CD14-positive monocyte (primary cell): ENCODE results near the gene STX18. TPM values are rescaled to one million over a fixed set of nuclear protein-coding genes. Genes with fewer than 3 reads are reported as not detected.

Source experiments
- DNase-seq, 3 donors: peaks; one replicate each; pipeline ENCODE4 v3.0.0-alpha.2; 2011 to 2022
- H2AFZ ChIP-seq: 2 replicates; pipeline ENCODE4 v1.6.0; 2012; ENCODE audit warnings: mild to moderate bottlenecking, low read depth, low read length, inconsistent platforms; ENCODE audit not compliant: insufficient read depth, poor library complexity, severe bottlenecking
- H3K27ac ChIP-seq, 2 donors: 1 replicate in 1 of 2; 2 replicates in 1 of 2; pipeline ENCODE4 v1.5.1; 2012 to 2013; ENCODE audit warnings: low read length in 2 of 2, control low read depth in 1 of 2, inconsistent platforms in 1 of 2, low read depth in 1 of 2, mild to moderate bottlenecking in 1 of 2
- H3K27me3 ChIP-seq, 2 donors: one replicate each; pipeline versions ENCODE4 v1.6.0 to v1.6.1; 2011 to 2013; ENCODE audit warnings: low read length in 2 of 2; ENCODE audit not compliant: control insufficient read depth in 2 of 2, insufficient read depth in 2 of 2
- H3K36me3 ChIP-seq, 2 donors: replicated peaks in 1 of 2; 1 replicate in 1 of 2; 2 replicates in 1 of 2; pipeline versions ENCODE4 v1.5.1 to v1.6.1; 2012 to 2013; ENCODE audit warnings: low read length in 2 of 2, control low read depth in 1 of 2, inconsistent platforms in 1 of 2, mild to moderate bottlenecking in 1 of 2; ENCODE audit not compliant: insufficient read depth in 2 of 2, control insufficient read depth in 1 of 2
- H3K4me1 ChIP-seq, 2 donors: 1 replicate in 1 of 2; 2 replicates in 1 of 2; pipeline versions ENCODE4 v1.5.1 to v1.6.1; 2012 to 2013; ENCODE audit warnings: low read length in 2 of 2, control low read depth in 1 of 2, inconsistent platforms in 1 of 2, mild to moderate bottlenecking in 1 of 2, moderate library complexity in 1 of 2; ENCODE audit not compliant: insufficient read depth in 2 of 2, control insufficient read depth in 1 of 2
- H3K4me2 ChIP-seq: replicated peaks from 2 replicates; pipeline ENCODE3; 2012; ENCODE audit warnings: low read length, moderate library complexity, mild to moderate bottlenecking; ENCODE audit not compliant: poor library complexity, severe bottlenecking; ENCODE audit errors: extremely low read depth
- H3K4me3 ChIP-seq, 3 experiments: fragments of 200-600 bp in 1 of 3; sonication (generic) in 1 of 3; replicated peaks in 1 of 3; 1 replicate in 2 of 3; 2 replicates in 1 of 3; pipeline ENCODE4 v1.5.1; 2011 to 2013; ENCODE audit warnings: low read length in 3 of 3, mild to moderate bottlenecking in 3 of 3, control low read depth in 2 of 3, low read depth in 2 of 3, inconsistent platforms in 1 of 3, moderate library complexity in 1 of 3
- H3K79me2 ChIP-seq: 2 replicates; pipeline ENCODE4 v1.6.0; 2012; ENCODE audit warnings: mild to moderate bottlenecking, control low read depth, inconsistent platforms, low read length, moderate library complexity; ENCODE audit not compliant: insufficient read depth
- H3K9ac ChIP-seq: 2 replicates; pipeline ENCODE4 v1.6.0; 2017; ENCODE audit warnings: low read length, mild to moderate bottlenecking; ENCODE audit not compliant: insufficient read depth, poor library complexity, severe bottlenecking
- H3K9me3 ChIP-seq, 2 donors: replicated peaks in 1 of 2; 1 replicate in 1 of 2; 2 replicates in 1 of 2; pipeline versions ENCODE4 v1.5.1 to v1.6.1; 2012 to 2013; ENCODE audit warnings: low read length in 2 of 2, control low read depth in 1 of 2; ENCODE audit not compliant: control insufficient read depth in 1 of 2, insufficient read depth in 1 of 2
- H4K20me1 ChIP-seq: 2 replicates; pipeline ENCODE4 v1.6.0; 2012; ENCODE audit warnings: mild to moderate bottlenecking, low read length, control low read depth, moderate library complexity; ENCODE audit not compliant: insufficient read depth
- H3K27ac Mint-ChIP-seq, 7 donors: one replicate each; pipeline ENCODE4 v1.8.0; 2020; ENCODE audit warnings: mild to moderate bottlenecking in 7 of 7, mixed read lengths in 7 of 7, moderate library complexity in 6 of 7, inconsistent platforms in 2 of 7
- H3K27me3 Mint-ChIP-seq, 3 donors: one replicate each; pipeline ENCODE4 v1.8.0; 2021 to 2022; ENCODE audit warnings: low read depth in 3 of 3, mild to moderate bottlenecking in 3 of 3, mixed read lengths in 3 of 3, moderate library complexity in 3 of 3, inconsistent platforms in 1 of 3
- H3K36me3 Mint-ChIP-seq, 2 donors: one replicate each; pipeline ENCODE4 v1.8.0; 2020; ENCODE audit warnings: mixed read lengths in 2 of 2, inconsistent platforms in 1 of 2, mild to moderate bottlenecking in 1 of 2
- H3K4me1 Mint-ChIP-seq: one replicate; pipeline ENCODE4 v1.8.0; 2020; ENCODE audit warnings: mild to moderate bottlenecking, mixed read lengths
- H3K4me3 Mint-ChIP-seq, 2 donors: one replicate each; pipeline ENCODE4 v1.8.0; 2020; ENCODE audit warnings: mild to moderate bottlenecking in 2 of 2, mixed read lengths in 2 of 2, moderate library complexity in 1 of 2
- H3K9me3 Mint-ChIP-seq, 7 donors: one replicate each; pipeline ENCODE4 v1.8.0; 2020 to 2022; ENCODE audit warnings: mixed read lengths in 7 of 7, mild to moderate bottlenecking in 6 of 7, moderate library complexity in 6 of 7, inconsistent platforms in 2 of 7
- CTCF ChIP-seq: fragments of 200-600 bp; IDR thresholded peaks from one replicate; pipeline ENCODE4 v1.8.0; 2022; ENCODE audit warnings: antibody characterized with exemption, mild to moderate bottlenecking
- WGBS: methylation state at CpG from one replicate; pipeline ENCODE4 v1.1.5; 2013; ENCODE audit warnings: missing lambda C conversion rate; ENCODE audit not compliant: insufficient coverage; 5-methylcytosine and 5-hydroxymethylcytosine counted together
- intact Hi-C, 2 donors: fragments of 100-400 bp; cut with micrococcal nuclease; formaldehyde crosslinking; loops; one replicate each; pipeline versions ENCODE4 v1.15.0 to v1.15.1; 2023
- polyA plus RNA-seq, 3 donors: library from polyadenylated mRNA; depleted of rRNA in 1 of 3; unstranded in 2 of 3; stranded (reverse) in 1 of 3; fragments of 300-500 nt in 2 of 3; fragments of >200 nt in 1 of 3; fragmentation: Illumina TruSeq in 2 of 3; gene quantifications; 1 replicate in 2 of 3; 2 replicates in 1 of 3; pipeline ENCODE4 v1.2.3, GENCODE V29; 2012 to 2021

Gene STX18
- polyA plus RNA-seq, 3 donors, result 19.0 to 24.1 (median 19.6) TPM

- Histone ChIP-seq H3K36me3 (peaks cover 70 to 88% of the 10 kb centered on the region in 2 donors), H3K4me3 (no peak overlapping the region), H3K9ac (no peak overlapping the region), H3K4me1 (no peaks in the 10 kb centered on the region), H3K4me2 (no peak overlapping the region), H3K27ac (no peak overlapping the region), H3K27me3 (no peaks in the 10 kb centered on the region), H4K20me1 (no peaks in the 10 kb centered on the region), H3K79me2 (no peaks in the 10 kb centered on the region), H2AFZ (no peak overlapping the region), H3K9me3 (no peaks in the 10 kb centered on the region)
- Mint-ChIP-seq H3K27me3 (peaks cover 0 to 2% (median 0%) of the 10 kb centered on the region in 3 donors), H3K9me3 (peaks cover 0 to 3% (median 0%) of the 10 kb centered on the region in 7 donors), H3K36me3 (peaks cover 82 to 93% of the 10 kb centered on the region in 2 donors), H3K4me3 (no peak overlapping the region), H3K27ac (no peak overlapping the region), H3K4me1 (no peaks in the 10 kb centered on the region)
- WGBS, result 100% methylated on average over 1 of the region's 11 CpGs
- no peak for DNase-seq
- no peak for TF ChIP-seq CTCF
- intact Hi-C loops, result no loop called here
Measured at GRCh38 chr4:4421356-4421755, 120.5 kb downstream of the STX18 start.

- Histone ChIP-seq H3K36me3 (peaks cover 69 to 79% of the 10 kb centered on the region in 2 donors), H2AFZ (no peak overlapping the region), H4K20me1 (no peaks in the 10 kb centered on the region), H3K4me3 (no peak overlapping the region), H3K9ac (no peak overlapping the region), H3K4me1 (no peaks in the 10 kb centered on the region), H3K9me3 (peaks cover 0 to 4% of the 10 kb centered on the region in 2 donors), H3K4me2 (no peak overlapping the region), H3K27me3 (no peaks in the 10 kb centered on the region), H3K27ac (no peak overlapping the region), H3K79me2 (no peaks in the 10 kb centered on the region)
- peaks cover 0 to 4% (median 0%) of the 10 kb centered on the region in 7 donors for H3K9me3 Mint-ChIP-seq
- no peak overlapping the region for H3K4me3 Mint-ChIP-seq
- over 99% methylated on average over 12 of the region's 12 CpGs for WGBS
- DNase-seq, result no peak
- H3K36me3 Mint-ChIP-seq, result peaks cover 79 to 93% of the 10 kb centered on the region in 2 donors
- intact Hi-C loops, result no loop called here
- H3K27me3 Mint-ChIP-seq, result peaks cover 0 to 2% (median 0%) of the 10 kb centered on the region in 3 donors
- no peak for TF ChIP-seq CTCF
- no peaks in the 10 kb centered on the region for H3K4me1 Mint-ChIP-seq
- H3K27ac Mint-ChIP-seq, result no peak overlapping the region
Measured at GRCh38 chr4:4420421-4420820, 121.4 kb downstream of the STX18 start.
